Measurements from ENCODE around the gene ATP23.
A peak's percentile ranks its signal among the peaks of the same experiment; 100 is the strongest.

Gene ATP23

GRCh38 chr12:57909056-57909455, 32.3 kb upstream of the ATP23 start:
- DNase-seq = no peak

GRCh38 chr12:57909611-57910010, 31.8 kb upstream of the ATP23 start:
- no peak for DNase-seq

GRCh38 chr12:57918147-57918546, 23.2 kb upstream of the ATP23 start:
- DNase-seq = no peak

DNA sequence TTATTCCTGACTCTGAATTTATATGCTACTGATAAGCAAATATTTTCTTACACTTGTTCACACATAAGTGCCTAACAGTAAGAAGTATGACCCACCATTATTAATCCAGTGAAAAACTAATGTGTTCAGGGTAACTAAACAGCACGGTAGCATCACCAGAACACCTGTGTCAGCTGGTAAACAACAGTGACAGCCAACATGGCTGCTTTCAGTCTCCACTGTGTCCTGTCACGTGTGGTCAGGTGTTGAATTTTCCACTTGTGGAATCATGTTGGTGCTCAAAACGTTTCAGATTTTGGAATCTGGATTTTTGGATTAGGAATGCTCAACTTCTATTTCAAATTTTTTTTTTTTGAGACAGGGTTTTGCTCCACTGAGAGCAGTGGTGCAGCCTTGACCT, 14.3 kb upstream of the ATP23 start:
- no peak for DNase-seq

- DNase-seq = no peak
Observed at GRCh38 chr12:57929092-57929830, 12.1 kb upstream of the ATP23 start.

DNA sequence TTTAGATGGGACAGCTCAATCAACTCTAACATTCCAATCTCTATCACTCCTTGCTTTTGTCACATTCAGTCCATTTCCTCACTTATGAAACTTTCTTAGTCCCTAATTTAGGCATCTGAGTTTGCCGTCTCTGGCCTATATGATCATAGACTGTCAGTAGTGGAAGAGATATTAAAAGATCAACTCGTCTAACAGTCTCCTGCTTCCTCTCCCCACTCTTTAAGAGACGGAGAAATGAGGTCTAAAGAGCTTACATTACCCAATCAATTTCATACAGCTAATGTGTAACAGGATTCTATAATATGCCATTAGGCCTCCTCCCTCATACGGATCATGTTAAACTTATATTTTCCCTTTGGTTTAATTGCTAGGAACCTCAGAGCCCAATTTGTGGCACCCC, 6.5 kb upstream of the ATP23 start:
- peak; percentile 11 for DNase-seq

- DNase-seq = no peak
Observed at GRCh38 chr12:57935331-57935730, 6.0 kb upstream of the ATP23 start.

DNA sequence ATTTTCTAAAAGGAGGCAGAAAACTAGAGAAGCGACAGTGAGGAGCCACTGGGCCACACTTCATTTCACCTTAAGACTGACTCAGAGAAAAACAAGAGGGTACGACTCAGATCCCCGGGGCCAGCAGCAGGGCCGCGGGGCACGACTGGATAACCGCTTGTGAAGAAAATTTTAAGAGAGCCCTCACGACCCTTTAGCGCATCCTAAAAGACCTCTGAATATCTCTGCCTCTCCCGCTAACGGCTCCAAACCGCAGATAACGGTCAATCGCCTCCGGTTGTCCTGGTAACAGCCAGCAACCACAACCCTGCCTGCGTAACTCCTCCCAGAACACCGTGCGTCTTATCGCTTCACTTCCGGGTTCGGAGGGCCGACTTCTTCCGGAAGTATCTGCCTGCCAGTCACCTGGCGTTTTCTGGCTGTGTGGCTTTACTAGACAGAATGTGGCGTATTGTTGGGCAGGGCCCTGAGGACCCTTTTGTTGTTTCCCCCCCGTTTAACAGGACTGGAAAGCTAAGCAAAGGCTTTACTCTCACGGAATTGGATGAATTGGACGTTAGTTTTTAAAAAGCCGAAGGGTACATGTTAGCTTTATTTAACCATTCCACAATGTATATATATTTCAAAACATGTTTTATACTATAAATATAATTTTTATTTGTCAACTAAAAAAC, 5.4 kb upstream of the ATP23 start:
- DNase-seq = peak; percentile 62

DNA sequence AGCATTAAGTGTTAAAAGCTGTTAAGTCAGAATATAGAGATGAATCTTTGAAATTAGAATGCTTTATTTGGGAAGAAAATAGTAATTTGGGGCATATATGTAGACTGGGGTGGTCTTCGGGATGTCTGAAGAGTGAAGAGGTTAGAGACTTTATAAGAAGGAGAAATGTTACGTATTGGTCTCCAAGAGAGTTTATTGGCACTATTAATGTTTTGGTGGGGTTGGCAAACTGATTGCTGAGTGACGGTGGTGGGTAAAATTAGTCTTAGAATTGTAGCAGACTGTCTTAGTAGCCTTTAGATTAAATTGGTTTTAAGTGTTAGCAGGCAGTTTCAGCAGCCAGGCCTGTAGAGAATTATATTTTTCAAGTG, 4.9 kb upstream of the ATP23 start:
- DNase-seq = no peak

- no peak for DNase-seq
Observed at GRCh38 chr12:57939291-57939690, 2.1 kb upstream of the ATP23 start.

GRCh38 chr12:57940052-57940914, 1.1 kb upstream of the ATP23 start:
- DNase-seq = no peak

DNA sequence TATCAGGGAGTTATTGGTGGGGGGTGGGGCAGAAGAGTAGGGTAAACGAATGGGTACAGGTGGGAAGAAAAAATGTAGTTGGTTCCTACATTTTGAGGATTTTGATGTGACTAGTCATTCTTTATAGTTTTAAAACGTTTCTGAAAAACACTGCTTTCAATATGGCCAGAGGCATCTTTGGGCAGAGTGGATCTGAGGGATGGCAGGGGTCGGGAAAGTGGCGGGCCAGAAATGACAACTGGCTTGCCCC, 527 bp upstream of the ATP23 start:
- DNase-seq = no peak

DNA sequence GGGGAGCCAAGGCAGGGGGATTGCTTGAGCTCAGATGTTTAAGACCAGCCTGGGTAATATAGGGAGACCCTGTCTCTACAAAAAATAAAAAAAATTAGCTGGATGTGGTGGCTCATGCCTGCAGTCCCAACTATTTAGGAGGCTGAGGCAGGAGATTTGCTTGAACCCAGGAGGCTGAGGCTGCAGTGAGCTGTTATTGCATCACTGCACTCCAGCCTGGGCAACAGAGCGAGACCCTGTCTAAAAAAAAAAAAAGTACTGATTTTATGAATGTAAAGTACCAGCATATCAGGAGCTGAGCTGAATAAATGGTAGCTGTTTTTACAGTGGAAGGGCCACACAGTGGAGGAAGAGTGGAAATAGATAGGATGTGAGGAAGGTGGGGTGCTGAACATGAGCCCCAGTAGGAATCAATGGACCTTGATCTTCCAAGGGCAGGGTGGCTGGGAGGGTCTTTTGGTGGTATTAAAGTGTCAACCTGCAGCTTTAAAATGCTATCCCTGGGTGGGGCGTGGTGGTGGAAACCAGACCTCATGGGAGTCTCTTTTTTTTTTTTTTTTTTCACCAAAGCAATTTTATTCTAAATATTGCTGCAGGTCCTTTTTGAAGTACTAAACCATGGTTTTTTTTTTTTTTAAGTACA, 2.2 kb downstream of the ATP23 start:
- no peak for DNase-seq

DNA sequence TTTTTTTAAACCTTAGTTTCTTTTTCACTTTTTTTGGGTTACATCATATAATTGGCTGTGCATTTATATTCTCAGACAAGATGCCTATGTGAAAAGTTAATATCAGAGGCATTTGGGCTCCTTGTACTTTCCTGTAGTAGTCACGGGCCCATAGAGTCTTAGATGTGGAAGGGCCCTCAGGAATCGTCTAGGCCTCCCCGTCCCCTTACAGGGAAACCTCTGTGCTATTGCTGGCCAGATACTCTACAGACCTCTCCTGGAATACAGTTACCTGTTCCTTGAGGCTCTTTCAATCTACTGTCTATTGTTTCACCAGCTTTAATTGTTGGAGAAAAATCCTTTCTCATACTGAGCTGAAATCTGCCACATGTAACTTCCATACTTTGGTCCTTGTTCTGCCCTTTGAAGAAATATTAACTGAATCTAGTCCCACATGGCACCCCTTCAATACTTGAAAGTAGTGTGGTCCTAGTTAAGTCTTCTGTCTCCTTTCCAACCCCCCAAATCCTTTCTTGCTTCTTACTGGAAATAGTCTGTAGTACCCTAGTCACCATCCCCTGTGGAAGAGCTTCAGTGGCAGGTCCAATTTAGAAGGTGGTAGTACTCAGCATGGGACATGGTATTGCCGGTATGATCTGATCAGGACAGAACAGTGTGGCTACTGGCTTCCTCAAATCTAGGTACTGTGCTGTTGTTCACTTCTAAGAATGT, 3.1 kb downstream of the ATP23 start:
- DNase-seq = no peak

DNA sequence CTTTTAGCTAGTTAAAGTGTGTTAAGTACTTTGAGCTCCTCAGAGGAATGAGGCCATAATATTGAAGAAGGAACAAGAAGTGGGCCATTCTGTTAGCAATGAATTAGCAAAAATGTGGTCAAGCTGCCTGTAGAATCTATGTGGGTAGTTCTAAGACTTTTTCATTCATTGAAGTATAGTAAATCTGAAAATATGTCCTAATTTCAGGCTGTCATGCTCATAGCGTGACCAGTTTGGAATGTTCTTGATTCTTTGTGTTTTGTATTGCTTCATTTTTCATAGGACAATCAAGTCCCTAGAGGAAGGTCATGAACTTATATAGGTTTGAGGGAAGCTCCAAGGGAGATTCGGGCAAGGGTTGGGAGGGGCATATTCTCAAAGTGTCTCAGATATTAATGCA, 11.4 kb downstream of the ATP23 start:
- no peak for DNase-seq

GRCh38 chr12:57954768-57955167, 13.4 kb downstream of the ATP23 start:
- DNase-seq = no peak

DNA sequence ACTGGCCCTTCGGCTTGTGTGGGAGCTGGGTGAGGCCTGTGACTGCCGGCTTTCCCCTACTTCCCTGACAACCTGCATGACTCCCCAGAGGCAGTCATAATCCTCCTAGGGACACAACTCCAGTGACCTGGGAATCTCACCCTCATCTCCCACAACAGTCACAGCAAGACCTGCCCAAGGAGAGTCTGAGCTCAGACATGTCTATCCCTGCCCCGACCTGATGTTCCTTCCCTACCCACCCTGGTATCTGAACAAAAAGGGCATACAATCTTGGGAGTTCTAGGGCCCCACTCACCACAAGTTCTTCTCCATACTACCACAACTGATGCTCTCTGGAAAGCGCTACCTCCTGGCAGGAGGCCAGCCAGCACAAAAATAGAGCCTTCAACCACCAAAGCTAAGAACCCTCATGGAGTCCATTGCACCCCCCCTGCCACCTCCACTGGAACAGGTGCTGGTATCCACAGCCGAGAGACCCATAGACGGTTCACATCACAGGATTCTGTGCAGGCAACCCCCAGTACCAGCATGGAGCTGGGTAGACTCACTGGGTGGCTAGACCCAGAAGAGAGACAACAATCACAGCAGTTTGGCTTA, 16.8 kb downstream of the ATP23 start:
- no peak for DNase-seq

DNA sequence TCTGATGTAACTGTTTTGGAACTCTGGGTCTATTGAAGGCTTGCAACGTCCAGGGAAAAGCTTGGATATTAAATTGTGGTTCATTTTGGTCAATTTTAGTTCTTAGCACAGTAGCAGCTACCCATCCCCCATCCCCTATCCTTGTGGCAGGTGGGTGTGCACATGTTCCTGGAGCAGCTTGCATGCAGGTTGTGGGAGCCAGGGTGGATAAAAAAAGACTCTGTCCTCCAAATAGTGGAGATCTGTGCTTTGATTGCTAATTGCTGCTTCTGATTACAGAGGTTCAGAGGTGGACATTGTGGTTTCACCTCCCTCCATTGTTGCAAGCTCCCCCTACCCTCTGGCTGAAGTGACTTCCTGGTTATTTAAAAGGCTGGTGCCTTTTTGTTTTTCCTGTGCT, 23.1 kb downstream of the ATP23 start:
- no peak for DNase-seq

- DNase-seq = no peak
Observed at GRCh38 chr12:57965766-57966165, 24.4 kb downstream of the ATP23 start.

GRCh38 chr12:57966536-57966935, 25.2 kb downstream of the ATP23 start:
- no peak for DNase-seq

DNA sequence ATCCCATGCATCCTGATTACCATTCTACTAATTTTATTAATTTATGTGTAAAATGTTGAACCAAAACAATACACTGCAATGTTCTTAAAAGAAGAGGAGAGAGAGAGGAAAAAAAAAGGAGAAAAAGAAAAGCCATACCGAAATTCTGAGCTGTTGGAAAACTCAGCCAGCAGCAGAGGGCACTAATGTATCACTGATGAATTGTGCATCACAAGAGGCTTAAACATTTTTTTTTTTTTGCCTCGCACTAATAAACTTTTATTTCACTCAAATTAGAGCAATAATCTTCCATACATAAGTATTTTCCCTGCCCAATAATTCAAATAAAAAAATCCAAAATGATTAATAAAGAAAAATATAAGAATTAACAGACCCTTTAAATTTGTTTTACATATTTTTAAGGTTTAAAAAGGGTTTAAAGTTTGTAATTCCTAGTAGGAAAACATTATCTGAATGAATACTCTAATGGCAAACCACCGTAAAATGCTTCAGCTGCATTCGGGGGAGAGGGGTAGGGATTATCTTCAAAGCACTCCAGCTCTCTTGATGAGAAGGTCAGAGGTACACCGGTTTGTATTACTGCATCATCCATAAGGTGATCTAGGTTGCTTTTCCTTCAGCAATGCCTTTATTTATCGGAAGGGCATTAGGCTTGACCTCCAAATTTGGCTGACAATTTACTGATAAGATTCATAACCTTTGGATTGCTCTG, 41.9 kb downstream of the ATP23 start:
- no peak for DNase-seq

Measured in KG1 (cell line).